HG03175 (cell line): Measurements from ENCODE around the gene PTOV1.

Experiments used
- ATAC-seq: cut with Tn5 transposase; IDR thresholded peaks from one replicate; pipeline ENCODE4 v1.9.1; 2021; ENCODE audit warnings: mild to moderate bottlenecking, moderate library complexity; ENCODE audit not compliant: unreplicated experiment

The PTOV1 gene

GRCh38 chr19:49843265-49843664 lies 7.7 kb upstream of the PTOV1 start:
- ATAC-seq = no peak

GRCh38 chr19:49844138-49845095 lies 6.5 kb upstream of the PTOV1 start:
- ATAC-seq = no peak

GRCh38 chr19:49845414-49845813 lies 5.5 kb upstream of the PTOV1 start:
- ATAC-seq = no peak

- ATAC-seq = no peak
These were observed 4.6 kb upstream of the PTOV1 start for GRCh38 chr19:49846408-49846807.

GRCh38 chr19:49847731-49848696 lies 2.9 kb upstream of the PTOV1 start:
- no peak for ATAC-seq

GRCh38 chr19:49848938-49849337 lies 2.0 kb upstream of the PTOV1 start:
- ATAC-seq = no peak

- no peak for ATAC-seq
These were observed 1.3 kb upstream of the PTOV1 start for GRCh38 chr19:49849433-49850220.

GRCh38 chr19:49850221-49850486 lies 805 bp upstream of the PTOV1 start:
- ATAC-seq = no peak

- peak; percentile 3 for ATAC-seq
These were observed 699 bp downstream of the PTOV1 start for GRCh38 chr19:49851456-49852259.

GRCh38 chr19:49852631-49853126 lies 1.7 kb downstream of the PTOV1 start:
- ATAC-seq = no peak

GRCh38 chr19:49853852-49854377 lies 3.0 kb downstream of the PTOV1 start:
- no peak for ATAC-seq

GRCh38 chr19:49854378-49855263 lies 3.7 kb downstream of the PTOV1 start:
- ATAC-seq = no peak

GRCh38 chr19:49855277-49855675 lies 4.3 kb downstream of the PTOV1 start:
- ATAC-seq = no peak

- ATAC-seq = no peak
These were observed 5.0 kb downstream of the PTOV1 start for GRCh38 chr19:49855676-49856573.

- ATAC-seq = no peak
These were observed 5.6 kb downstream of the PTOV1 start for GRCh38 chr19:49856574-49857021.

GRCh38 chr19:49857061-49857837 lies 6.3 kb downstream of the PTOV1 start:
- no peak for ATAC-seq

GRCh38 chr19:49857838-49858087 lies 6.8 kb downstream of the PTOV1 start:
- ATAC-seq = no peak
